ENCODE results near the gene TBL1X.

Gene TBL1X

GRCh38 chrX:9693307-9694001 lies 228.6 kb downstream of the TBL1X start:
- no peak for TF ChIP-seq CTCF (IDR thresholded peaks at IDR 0.05; ENCODE audit: low read depth, low read length)
- DNase-seq (ENCODE audit: low read depth, low spot score): no peak
- in situ Hi-C loops (cut with HindIII; ENCODE audit: low sequenced_read_pairs): no loop called here
- H3K4me3 ChIP-seq (ENCODE audit: low read depth, low read length): no peak overlapping the region

- in situ Hi-C loops (cut with HindIII; ENCODE audit: low sequenced_read_pairs): no loop called here
- H3K4me3 ChIP-seq (ENCODE audit: low read depth, low read length): no peak overlapping the region
- DNase-seq (ENCODE audit: low read depth, low spot score): no peak
- TF ChIP-seq CTCF (IDR thresholded peaks at IDR 0.05; ENCODE audit: low read depth, low read length): no peak
Observed at GRCh38 chrX:9698576-9698975, 233.7 kb downstream of the TBL1X start.

- H3K4me3 ChIP-seq (ENCODE audit: low read depth, low read length): no peak overlapping the region
- DNase-seq (ENCODE audit: low read depth, low spot score): no peak
- no peak for TF ChIP-seq CTCF (IDR thresholded peaks at IDR 0.05; ENCODE audit: low read depth, low read length)
- in situ Hi-C loops (cut with HindIII; ENCODE audit: low sequenced_read_pairs): no loop called here
Observed at GRCh38 chrX:9700555-9700954, 235.7 kb downstream of the TBL1X start.

- in situ Hi-C loops (cut with HindIII; ENCODE audit: low sequenced_read_pairs): no loop called here
- no peak for DNase-seq (ENCODE audit: low read depth, low spot score)
- H3K4me3 ChIP-seq (ENCODE audit: low read depth, low read length): no peak overlapping the region
- TF ChIP-seq CTCF (IDR thresholded peaks at IDR 0.05; ENCODE audit: low read depth, low read length): no peak
Observed at GRCh38 chrX:9701790-9702189, 236.9 kb downstream of the TBL1X start.

GRCh38 chrX:9703406-9703805 lies 238.5 kb downstream of the TBL1X start:
- no peak overlapping the region for H3K4me3 ChIP-seq (ENCODE audit: low read depth, low read length)
- no peak for DNase-seq (ENCODE audit: low read depth, low spot score)
- in situ Hi-C loops (cut with HindIII; ENCODE audit: low sequenced_read_pairs): no loop called here
- no peak for TF ChIP-seq CTCF (IDR thresholded peaks at IDR 0.05; ENCODE audit: low read depth, low read length)

- H3K4me3 ChIP-seq (ENCODE audit: low read depth, low read length): no peak overlapping the region
- no peak for DNase-seq (ENCODE audit: low read depth, low spot score)
- in situ Hi-C loops (cut with HindIII; ENCODE audit: low sequenced_read_pairs): no loop called here
- TF ChIP-seq CTCF (IDR thresholded peaks at IDR 0.05; ENCODE audit: low read depth, low read length): no peak
Observed at GRCh38 chrX:9704876-9705465, 240.1 kb downstream of the TBL1X start.

All from astrocyte of the spinal cord (primary cell).